GM13977 (cell line): ENCODE measurements around the gene XPC.

Source experiments
- DNase-seq: peaks from one replicate; pipeline ENCODE4 v3.0.0; 2012; ENCODE audit warnings: low spot score
- CTCF ChIP-seq: IDR thresholded peaks from 2 replicates; pipeline ENCODE4 v1.5.1; 2012; ENCODE audit warnings: mild to moderate bottlenecking, control low read depth; ENCODE audit not compliant: insufficient read depth; ENCODE audit errors: extremely low read depth, missing control alignments
- in situ Hi-C: fragments of 300-500 bp; cut with MboI; formaldehyde crosslinking; loops from one replicate; pipeline ENCODE4 v1.12.0; 2022; ENCODE audit warnings: low sequenced_read_pairs, low pct_unique_long_range_greater_than_20kb, mixed read lengths, inconsistent platforms; ENCODE audit not compliant: unreplicated experiment

Gene XPC

GRCh38 chr3:14222457-14222856, 44.1 kb upstream of the XPC start:
- in situ Hi-C loops = no loop called here
- no peak for DNase-seq
- TF ChIP-seq CTCF = no peak

GRCh38 chr3:14221902-14222301, 43.5 kb upstream of the XPC start:
- DNase-seq = no peak
- in situ Hi-C loops = no loop called here
- no peak for TF ChIP-seq CTCF

- TF ChIP-seq CTCF = no peak
- in situ Hi-C loops = no loop called here
- DNase-seq = no peak
Observed at GRCh38 chr3:14220933-14221332, 42.5 kb upstream of the XPC start.

- in situ Hi-C loops = no loop called here
- no peak for DNase-seq
- TF ChIP-seq CTCF = no peak
Observed at GRCh38 chr3:14218355-14218754, 40.0 kb upstream of the XPC start.

GRCh38 chr3:14216257-14217048, 38.1 kb upstream of the XPC start:
- no peak for TF ChIP-seq CTCF
- DNase-seq = no peak
- in situ Hi-C loops = no loop called here

GRCh38 chr3:14214764-14215163, 36.4 kb upstream of the XPC start:
- no peak for DNase-seq
- no peak for TF ChIP-seq CTCF
- in situ Hi-C loops = no loop called here
